GM10266 (cell line): ENCODE measurements around the gene PCSK1.

Experiments used
- DNase-seq: peaks from one replicate; pipeline ENCODE4 v3.0.0; 2012; ENCODE audit errors: extremely low spot score
- TF ChIP-seq, protein P1 (sequence below): IDR thresholded peaks from 2 replicates; pipeline ENCODE4 v1.5.1; 2012; ENCODE audit warnings: mild to moderate bottlenecking, low read depth; ENCODE audit not compliant: control insufficient read depth, insufficient read depth; ENCODE audit errors: missing control alignments

Gene PCSK1

GRCh38 chr5:96388176-96388575, 44.9 kb downstream of the PCSK1 start:
- DNase-seq: no peak
- TF ChIP-seq, protein P1, sequence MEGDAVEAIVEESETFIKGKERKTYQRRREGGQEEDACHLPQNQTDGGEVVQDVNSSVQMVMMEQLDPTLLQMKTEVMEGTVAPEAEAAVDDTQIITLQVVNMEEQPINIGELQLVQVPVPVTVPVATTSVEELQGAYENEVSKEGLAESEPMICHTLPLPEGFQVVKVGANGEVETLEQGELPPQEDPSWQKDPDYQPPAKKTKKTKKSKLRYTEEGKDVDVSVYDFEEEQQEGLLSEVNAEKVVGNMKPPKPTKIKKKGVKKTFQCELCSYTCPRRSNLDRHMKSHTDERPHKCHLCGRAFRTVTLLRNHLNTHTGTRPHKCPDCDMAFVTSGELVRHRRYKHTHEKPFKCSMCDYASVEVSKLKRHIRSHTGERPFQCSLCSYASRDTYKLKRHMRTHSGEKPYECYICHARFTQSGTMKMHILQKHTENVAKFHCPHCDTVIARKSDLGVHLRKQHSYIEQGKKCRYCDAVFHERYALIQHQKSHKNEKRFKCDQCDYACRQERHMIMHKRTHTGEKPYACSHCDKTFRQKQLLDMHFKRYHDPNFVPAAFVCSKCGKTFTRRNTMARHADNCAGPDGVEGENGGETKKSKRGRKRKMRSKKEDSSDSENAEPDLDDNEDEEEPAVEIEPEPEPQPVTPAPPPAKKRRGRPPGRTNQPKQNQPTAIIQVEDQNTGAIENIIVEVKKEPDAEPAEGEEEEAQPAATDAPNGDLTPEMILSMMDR: no peak

DNA sequence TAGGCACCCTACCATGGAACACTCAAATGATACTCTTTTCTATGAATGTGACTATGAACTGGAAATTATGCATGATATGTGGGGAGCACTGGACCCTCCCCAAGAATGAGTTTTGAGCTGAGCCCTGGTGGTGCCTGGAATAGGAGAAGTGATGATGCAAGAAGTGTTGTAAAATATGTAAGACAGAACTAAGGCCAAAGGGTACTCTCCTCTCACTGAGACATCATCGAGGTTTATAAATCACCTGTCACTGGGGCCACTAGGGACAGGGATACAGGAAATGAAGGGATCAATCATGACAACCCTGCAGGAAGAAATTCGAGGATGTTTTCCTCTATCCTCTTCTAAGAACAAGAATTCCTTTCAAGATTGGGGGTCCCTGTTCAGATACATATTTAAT, 45.4 kb downstream of the PCSK1 start:
- no peak for DNase-seq
- TF ChIP-seq, protein P1: no peak

DNA sequence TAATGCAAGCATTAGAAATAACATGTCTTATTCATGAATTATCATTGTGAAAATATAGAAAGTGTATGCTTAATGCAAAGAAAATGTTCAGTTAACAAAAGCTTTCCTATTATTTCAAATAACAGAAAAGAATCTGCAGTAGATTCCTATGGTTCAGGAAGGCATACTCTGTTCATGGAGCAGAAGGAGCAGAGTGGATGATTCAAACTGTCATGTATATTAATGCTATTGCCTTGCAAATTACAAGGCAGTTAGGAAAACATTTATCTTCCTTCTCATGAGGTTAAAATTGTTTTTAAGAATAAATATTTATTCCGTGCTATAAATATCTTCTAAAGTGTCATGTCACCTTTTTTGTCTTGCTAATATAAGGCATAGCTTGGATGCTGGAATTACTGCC, 47.5 kb downstream of the PCSK1 start:
- no peak for DNase-seq
- TF ChIP-seq, protein P1: no peak

DNA sequence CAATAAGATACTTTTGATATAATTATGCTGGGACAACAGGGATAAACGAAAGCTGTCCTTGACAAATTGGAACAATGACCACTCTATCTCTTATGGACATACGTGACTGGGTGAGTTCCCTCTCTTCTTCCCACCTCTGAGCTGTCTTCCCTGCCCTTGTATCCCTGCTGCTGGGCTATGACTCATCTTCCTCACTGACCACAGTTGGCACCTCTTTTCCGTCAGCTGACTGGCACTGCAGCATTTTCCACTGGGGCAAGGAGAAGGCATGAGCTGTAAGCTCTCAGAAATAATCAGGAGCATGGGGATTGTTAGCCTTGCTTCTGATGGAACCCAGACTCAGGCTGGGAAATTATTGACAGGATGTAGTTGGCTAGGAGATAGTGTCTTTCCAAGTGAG, 48.7 kb downstream of the PCSK1 start:
- DNase-seq: no peak
- TF ChIP-seq, protein P1: no peak

- no peak for DNase-seq
These were observed 51.5 kb downstream of the PCSK1 start for GRCh38 chr5:96381526-96381925.

GRCh38 chr5:96379896-96380295, 53.2 kb downstream of the PCSK1 start:
- TF ChIP-seq, protein P1: no peak
- DNase-seq: no peak

More at GRCh38 chr5:96381526-96381925, 51.5 kb downstream of the PCSK1 start:
- TF ChIP-seq, protein P1: peak; percentile 13

DNA sequence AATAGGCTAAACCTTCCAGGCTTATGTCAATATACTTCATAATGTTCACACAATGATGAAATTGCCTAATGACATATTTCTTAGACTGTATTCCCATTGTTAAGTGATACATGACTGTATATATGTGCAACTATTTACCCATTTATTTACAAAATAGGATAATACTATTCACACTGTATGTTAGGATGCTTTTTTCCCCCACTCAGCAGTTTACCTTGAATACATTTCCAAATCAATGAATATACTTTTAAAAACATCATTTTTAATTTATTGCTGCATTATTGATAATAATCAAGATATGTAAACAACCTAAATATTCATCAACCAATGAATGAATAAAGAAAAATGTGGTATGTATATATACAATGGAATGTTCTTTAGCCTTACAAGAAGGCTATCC, 55.5 kb downstream of the PCSK1 start:
- no peak for DNase-seq
- TF ChIP-seq, protein P1: no peak
